Suprapubic skin (tissue), 4 donors: ENCODE measurements around the gene AEBP1.

Source experiments
- CTCF ChIP-seq, 2 donors: fragments of 200-600 bp in 1 of 2; fragments of 450-650 bp in 1 of 2; sonication (generic) in 1 of 2; IDR thresholded peaks; one replicate each; pipeline ENCODE4 v1.5.1; 2016 to 2019; ENCODE audit warnings: antibody characterized with exemption in 2 of 2, mild to moderate bottlenecking in 1 of 2, moderate library complexity in 1 of 2
- EP300 ChIP-seq: sonication (generic); formaldehyde crosslinking; IDR thresholded peaks from one replicate; pipeline ENCODE4 v1.6.1; 2017; ENCODE audit warnings: antibody characterized with exemption
- POLR2A ChIP-seq, 2 donors: fragments of 450-650 bp; IDR thresholded peaks; one replicate each; pipeline ENCODE4 v1.6.1; 2017; ENCODE audit warnings: antibody characterized with exemption in 2 of 2, mild to moderate bottlenecking in 2 of 2, moderate library complexity in 2 of 2
- POLR2AphosphoS5 ChIP-seq, 3 donors: sonication (generic); formaldehyde crosslinking; IDR thresholded peaks; one replicate each; pipeline ENCODE4 v1.6.1; 2017; ENCODE audit warnings: antibody characterized with exemption in 3 of 3

DNA sequence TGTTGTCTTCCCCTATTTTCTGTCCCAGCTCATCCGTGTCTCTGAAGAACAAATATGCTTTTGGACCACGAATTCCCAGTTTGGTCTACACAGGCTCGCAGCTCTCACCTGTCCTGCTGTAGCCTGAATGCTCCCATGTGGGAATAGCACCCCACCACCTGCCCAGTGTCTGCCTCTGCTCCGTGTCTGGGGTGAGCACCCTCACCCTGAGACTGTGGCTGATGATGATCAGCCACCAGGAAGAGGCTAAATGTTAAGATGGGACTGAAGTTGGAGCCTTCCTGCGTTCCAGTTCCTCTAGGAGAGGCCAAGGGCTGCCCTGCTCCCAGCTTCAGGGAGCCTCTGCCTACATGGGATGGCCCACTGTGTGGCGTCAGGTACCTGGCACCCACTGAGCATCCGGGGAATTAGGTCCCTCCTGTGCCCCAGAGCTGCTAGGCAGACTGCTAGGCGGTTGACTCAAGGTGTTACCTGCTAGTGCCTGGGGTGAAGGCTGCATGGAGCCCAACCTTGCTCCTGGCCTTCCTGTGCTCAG, 42.4 kb upstream of the AEBP1 start:
- TF ChIP-seq CTCF (IDR thresholded peaks at IDR 0.05) = no peak
- no peak for TF ChIP-seq POLR2A (IDR thresholded peaks at IDR 0.05)
- TF ChIP-seq POLR2AphosphoS5 (IDR thresholded peaks at IDR 0.05) = no peak
- TF ChIP-seq EP300 = no peak
